ENCODE measurements around the gene ADAMTS4. TPM values are rescaled to one million over a fixed set of nuclear protein-coding genes. Genes with fewer than 3 reads are reported as not detected.

The ADAMTS4 gene
- total RNA-seq, 4 donors from 2014 or later, result 0.20 to 15.3 (median 4.2) TPM

DNA sequence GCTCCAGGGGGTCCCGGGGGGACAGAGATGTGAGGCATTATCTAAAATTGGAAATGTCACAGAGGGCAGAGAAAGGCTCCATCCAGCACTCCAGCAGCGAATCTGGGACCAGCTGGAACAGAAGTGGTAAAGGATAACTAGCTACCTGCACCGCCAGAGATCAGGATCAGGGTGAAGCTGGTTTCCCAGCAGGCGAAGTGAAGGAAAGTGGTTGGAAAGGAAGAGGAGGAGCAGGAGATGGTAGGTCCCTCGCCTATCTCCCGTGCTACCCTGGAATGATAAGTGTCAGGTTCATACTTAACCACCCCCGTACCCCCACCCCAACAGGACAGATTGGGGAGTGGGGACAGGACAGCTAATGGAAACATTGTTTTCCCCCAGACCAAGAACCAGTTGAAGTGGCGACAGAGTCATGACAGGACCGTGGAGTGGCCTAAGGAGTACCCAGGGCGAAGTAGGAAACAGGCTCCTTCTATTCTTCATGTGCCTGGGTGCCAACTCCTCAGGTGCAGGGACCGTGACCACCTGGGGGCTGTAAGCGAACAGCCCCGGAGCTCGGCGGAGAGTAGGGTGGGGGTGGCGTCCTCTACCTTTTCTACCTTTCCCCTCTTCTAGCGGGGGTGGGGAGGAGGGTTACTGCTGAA lies 22.3 kb downstream of the ADAMTS4 start:
- 16 to 17% methylated on average over 17 of the region's 17 CpGs for WGBS, 2 donors
- DNase-seq (ENCODE audit: low spot score in 2 of 2), result no peak
- intact Hi-C loops (cut with DNase I; ENCODE audit: low total_unique reads), result no loop called here
- peak overlapping the region; percentile 66 for H3K4me3 ChIP-seq (ENCODE audit: low read depth, poor library complexity, severe bottlenecking)
- TF ChIP-seq, protein P1, sequence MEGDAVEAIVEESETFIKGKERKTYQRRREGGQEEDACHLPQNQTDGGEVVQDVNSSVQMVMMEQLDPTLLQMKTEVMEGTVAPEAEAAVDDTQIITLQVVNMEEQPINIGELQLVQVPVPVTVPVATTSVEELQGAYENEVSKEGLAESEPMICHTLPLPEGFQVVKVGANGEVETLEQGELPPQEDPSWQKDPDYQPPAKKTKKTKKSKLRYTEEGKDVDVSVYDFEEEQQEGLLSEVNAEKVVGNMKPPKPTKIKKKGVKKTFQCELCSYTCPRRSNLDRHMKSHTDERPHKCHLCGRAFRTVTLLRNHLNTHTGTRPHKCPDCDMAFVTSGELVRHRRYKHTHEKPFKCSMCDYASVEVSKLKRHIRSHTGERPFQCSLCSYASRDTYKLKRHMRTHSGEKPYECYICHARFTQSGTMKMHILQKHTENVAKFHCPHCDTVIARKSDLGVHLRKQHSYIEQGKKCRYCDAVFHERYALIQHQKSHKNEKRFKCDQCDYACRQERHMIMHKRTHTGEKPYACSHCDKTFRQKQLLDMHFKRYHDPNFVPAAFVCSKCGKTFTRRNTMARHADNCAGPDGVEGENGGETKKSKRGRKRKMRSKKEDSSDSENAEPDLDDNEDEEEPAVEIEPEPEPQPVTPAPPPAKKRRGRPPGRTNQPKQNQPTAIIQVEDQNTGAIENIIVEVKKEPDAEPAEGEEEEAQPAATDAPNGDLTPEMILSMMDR (IDR thresholded peaks at IDR 0.05), result no peak
- no peak for TF ChIP-seq POLR2A (IDR thresholded peaks at IDR 0.05)

GRCh38 chr1:161175771-161176453 lies 22.9 kb downstream of the ADAMTS4 start:
- 88 to 90% methylated on average over 10 of the region's 10 CpGs for WGBS, 2 donors
- TF ChIP-seq, protein P1 (IDR thresholded peaks at IDR 0.05), result no peak
- no peak for TF ChIP-seq POLR2A (IDR thresholded peaks at IDR 0.05)

DNA sequence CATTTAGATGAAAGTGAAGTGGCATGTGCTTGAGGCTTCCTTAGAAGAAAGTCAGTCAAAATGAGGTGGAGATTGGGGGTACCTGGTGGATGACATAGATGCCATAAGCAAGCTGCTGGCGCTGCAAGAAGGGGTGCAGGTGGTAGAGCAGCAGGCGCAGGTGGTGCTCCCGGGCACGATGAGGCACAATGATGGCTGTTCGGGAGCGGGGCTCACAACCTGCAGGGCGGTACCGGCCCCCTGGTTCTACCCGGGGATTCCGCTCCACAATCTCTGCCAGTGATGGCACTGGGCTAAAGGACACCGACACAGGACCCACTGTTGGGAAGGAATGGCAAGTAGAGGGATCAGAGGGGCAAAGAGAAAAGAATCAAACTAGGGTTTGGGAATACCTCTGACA lies 23.9 kb downstream of the ADAMTS4 start:
- TF ChIP-seq POLR2A (IDR thresholded peaks at IDR 0.05), result no peak
- TF ChIP-seq, protein P1 (IDR thresholded peaks at IDR 0.05), result no peak
- no peak for DNase-seq (ENCODE audit: low spot score in 2 of 2)
- intact Hi-C loops (cut with DNase I; ENCODE audit: low total_unique reads), result no loop called here
- H3K4me3 ChIP-seq (ENCODE audit: low read depth, poor library complexity, severe bottlenecking), result no peak overlapping the region
- 92 to 93% methylated on average over 11 of the region's 11 CpGs for WGBS, 2 donors

More at GRCh38 chr1:161175771-161176453, 22.9 kb downstream of the ADAMTS4 start:
- intact Hi-C loops (cut with DNase I; ENCODE audit: low total_unique reads), result no loop called here
- DNase-seq (ENCODE audit: low spot score in 2 of 2), result no peak
- H3K4me3 ChIP-seq (ENCODE audit: low read depth, poor library complexity, severe bottlenecking), result no peak overlapping the region

DNA sequence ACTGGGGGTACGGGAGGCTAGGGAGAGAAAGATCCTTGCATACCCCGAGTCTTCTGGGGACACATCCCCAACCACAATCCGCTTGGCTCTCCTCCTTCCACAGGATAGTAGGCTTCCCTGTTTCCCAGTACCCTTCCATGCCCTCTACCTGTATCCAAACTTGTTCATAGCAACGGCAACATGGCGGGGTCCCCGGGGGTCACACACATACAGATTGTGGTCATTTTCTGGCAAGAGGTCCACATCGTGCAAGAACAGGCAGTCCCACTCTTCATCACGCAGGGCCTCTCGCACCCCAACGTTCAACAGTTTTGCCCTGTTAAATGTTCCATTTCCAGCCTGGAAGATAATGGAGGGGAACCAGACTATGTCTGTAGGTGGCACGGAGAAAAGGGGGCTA lies 25.1 kb downstream of the ADAMTS4 start:
- intact Hi-C loops (cut with DNase I; ENCODE audit: low total_unique reads), result no loop called here
- H3K4me3 ChIP-seq (ENCODE audit: low read depth, poor library complexity, severe bottlenecking), result no peak overlapping the region
- no peak for DNase-seq (ENCODE audit: low spot score in 2 of 2)
- no peak for TF ChIP-seq POLR2A (IDR thresholded peaks at IDR 0.05)
- TF ChIP-seq, protein P1 (IDR thresholded peaks at IDR 0.05), result no peak
- WGBS, 2 donors, result 92 to 94% methylated on average over 11 of the region's 11 CpGs

DNA sequence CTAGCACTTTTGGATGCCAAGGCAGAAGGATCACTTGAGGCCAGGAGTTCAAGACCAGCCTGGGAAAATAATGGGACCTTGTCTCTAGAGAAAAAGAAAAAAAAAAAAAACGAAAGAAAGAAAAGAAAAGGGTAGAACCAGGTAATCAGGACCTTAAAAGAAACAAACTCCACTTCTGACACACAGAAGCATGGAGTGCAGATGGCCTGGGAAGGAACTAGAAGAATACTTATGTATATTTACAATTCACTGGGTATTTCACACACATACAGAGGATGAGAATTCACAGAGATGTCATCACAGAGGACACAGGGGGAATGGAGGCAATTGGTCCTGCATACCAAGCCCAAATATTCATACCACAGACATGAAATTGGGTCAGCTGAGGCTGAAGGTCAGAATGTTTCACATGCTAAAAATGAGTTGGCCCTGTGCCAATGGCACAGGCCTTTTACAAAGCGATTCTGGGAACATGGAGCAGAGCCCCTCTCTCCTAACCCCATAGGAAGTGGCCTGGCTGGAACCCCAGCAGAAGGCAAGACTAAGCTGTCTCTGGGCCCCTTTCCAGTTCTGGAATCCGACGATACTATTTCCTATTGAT lies 26.0 kb downstream of the ADAMTS4 start:
- intact Hi-C loops (cut with DNase I; ENCODE audit: low total_unique reads), result no loop called here
- no peak overlapping the region for H3K4me3 ChIP-seq (ENCODE audit: low read depth, poor library complexity, severe bottlenecking)
- 50 to 55% methylated on average over 4 of the region's 4 CpGs for WGBS, 2 donors
- DNase-seq (ENCODE audit: low spot score in 2 of 2), result peak in 1 of 2 donors; percentile 58
- TF ChIP-seq, protein P1 (IDR thresholded peaks at IDR 0.05), result no peak
- no peak for TF ChIP-seq POLR2A (IDR thresholded peaks at IDR 0.05)

All from lower leg skin (tissue), 4 donors.